Measurements from ENCODE around the gene DLG1.

The DLG1 gene

GRCh38 chr3:197256836-197257444 lies 41.5 kb downstream of the DLG1 start:
- TF ChIP-seq CTCF (IDR thresholded peaks at IDR 0.05; ENCODE audit: insufficient read depth, low read length, poor library complexity, severe bottlenecking): peak; percentile 57
- Histone ChIP-seq H3K36me3 (ENCODE audit: control insufficient read depth, insufficient read depth, low read length) (no peaks in the 10 kb centered on the region; the same call in 1 of the 2 replicates), H3K27me3 (replicated peaks; ENCODE audit: control insufficient read depth, insufficient read depth, low read length) (no peaks in the 10 kb centered on the region), H3K4me3 (replicated peaks; ENCODE audit: low read depth, low read length) (no peak overlapping the region)
- peak; percentile 15 for DNase-seq (ENCODE audit: extremely low read depth, insufficient read length)

DNA sequence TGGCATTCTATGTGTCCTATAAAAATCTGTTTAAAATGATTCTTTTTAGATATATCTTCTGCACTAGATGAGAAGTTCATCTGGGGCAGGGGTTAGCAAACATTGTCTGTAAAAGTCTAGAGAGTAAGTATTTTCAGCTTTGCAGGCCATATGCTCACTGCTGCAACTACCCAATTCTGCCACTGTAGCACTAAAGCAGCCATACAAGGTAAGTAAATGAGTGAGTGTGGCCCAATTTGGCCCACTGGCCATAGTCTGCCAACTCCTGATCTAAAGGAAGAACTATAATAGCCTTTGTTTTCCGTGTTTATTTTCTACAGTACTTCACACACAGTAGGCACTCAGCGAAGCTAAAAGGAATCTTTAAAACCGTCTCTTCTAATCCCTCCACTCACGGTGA lies 42.3 kb downstream of the DLG1 start:
- Histone ChIP-seq H3K36me3 (ENCODE audit: control insufficient read depth, insufficient read depth, low read length) (no peaks in the 10 kb centered on the region; the same call in 1 of the 2 replicates), H3K27me3 (replicated peaks; ENCODE audit: control insufficient read depth, insufficient read depth, low read length) (no peaks in the 10 kb centered on the region), H3K4me3 (replicated peaks; ENCODE audit: low read depth, low read length) (no peak overlapping the region)
- no peak for DNase-seq (ENCODE audit: extremely low read depth, insufficient read length)
- TF ChIP-seq CTCF (IDR thresholded peaks at IDR 0.05; ENCODE audit: insufficient read depth, low read length, poor library complexity, severe bottlenecking): no peak

- no peak for DNase-seq (ENCODE audit: extremely low read depth, insufficient read length)
- TF ChIP-seq CTCF (IDR thresholded peaks at IDR 0.05; ENCODE audit: insufficient read depth, low read length, poor library complexity, severe bottlenecking): no peak
- H3K4me3 ChIP-seq (replicated peaks; ENCODE audit: low read depth, low read length): no peak overlapping the region
- H3K36me3 ChIP-seq (ENCODE audit: control insufficient read depth, insufficient read depth, low read length): no peaks in the 10 kb centered on the region; the same call in 1 of the 2 replicates
- H3K27me3 ChIP-seq (replicated peaks; ENCODE audit: control insufficient read depth, insufficient read depth, low read length): no peaks in the 10 kb centered on the region
Observed at GRCh38 chr3:197253238-197253947, 45.0 kb downstream of the DLG1 start.

DNA sequence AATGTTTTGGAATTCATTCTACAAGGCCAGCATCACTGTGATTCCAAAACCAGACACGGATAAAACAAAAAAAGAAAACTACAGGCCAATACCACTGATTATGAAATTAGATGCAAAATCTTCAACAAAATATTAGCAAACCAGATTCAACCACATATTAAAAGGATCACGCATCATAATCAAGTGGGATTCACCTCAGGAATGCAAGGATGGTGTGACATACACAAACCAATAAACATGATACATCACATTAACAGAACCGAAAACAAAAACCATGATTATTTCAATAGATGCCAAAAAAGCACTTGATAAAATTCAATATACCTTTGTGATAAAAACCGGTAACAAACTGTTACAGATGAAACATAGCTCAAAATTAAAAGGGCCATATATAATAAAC lies 48.9 kb downstream of the DLG1 start:
- no peak for DNase-seq (ENCODE audit: extremely low read depth, insufficient read length)
- peaks cover 1% of the 10 kb centered on the region for H3K36me3 ChIP-seq (ENCODE audit: control insufficient read depth, insufficient read depth, low read length)
- no peak for TF ChIP-seq CTCF (IDR thresholded peaks at IDR 0.05; ENCODE audit: insufficient read depth, low read length, poor library complexity, severe bottlenecking)
- H3K27me3 ChIP-seq (replicated peaks; ENCODE audit: control insufficient read depth, insufficient read depth, low read length): no peaks in the 10 kb centered on the region
- H3K4me3 ChIP-seq (replicated peaks; ENCODE audit: low read depth, low read length): no peak overlapping the region

GRCh38 chr3:197248341-197248740 lies 50.1 kb downstream of the DLG1 start:
- H3K36me3 ChIP-seq (ENCODE audit: control insufficient read depth, insufficient read depth, low read length): peaks cover 2% of the 10 kb centered on the region
- H3K4me3 ChIP-seq (replicated peaks; ENCODE audit: low read depth, low read length): no peak overlapping the region
- no peak for TF ChIP-seq CTCF (IDR thresholded peaks at IDR 0.05; ENCODE audit: insufficient read depth, low read length, poor library complexity, severe bottlenecking)
- no peak for DNase-seq (ENCODE audit: extremely low read depth, insufficient read length)
- H3K27me3 ChIP-seq (replicated peaks; ENCODE audit: control insufficient read depth, insufficient read depth, low read length): no peaks in the 10 kb centered on the region

Data from GM06990 (cell line).